Stomach (tissue), 9 donors: ENCODE measurements around the gene IKBKE. TPM values are rescaled to one million over a fixed set of nuclear protein-coding genes. Genes with fewer than 3 reads are reported as not detected.

Source experiments
- DNase-seq, 2 donors: peaks; one replicate each; pipeline versions ENCODE4 v3.0.0 to v3.0.0-alpha.2; 2013 to 2019
- H3K27ac ChIP-seq, 5 donors: fragments of 200-600 bp in 4 of 5; sonication (generic) in 4 of 5; one replicate each; pipeline ENCODE4 v1.5.1; 2013 to 2019; ENCODE audit warnings: mild to moderate bottlenecking in 1 of 5, moderate library complexity in 1 of 5
- H3K27me3 ChIP-seq, 3 donors: fragments of 200-600 bp; sonication (generic); one replicate each; pipeline ENCODE4 v1.5.1; 2017 to 2019; ENCODE audit warnings: mixed run types in 1 of 3
- H3K36me3 ChIP-seq, 4 donors: fragments of 200-600 bp; sonication (generic); 1 replicate in 3 of 4; 2 replicates in 1 of 4; pipeline ENCODE4 v1.5.1; 2016 to 2019
- H3K4me1 ChIP-seq, 4 donors: fragments of 200-600 bp; sonication (generic); one replicate each; pipeline ENCODE4 v1.5.1; 2016 to 2019
- H3K4me3 ChIP-seq, 4 donors: fragments of 200-600 bp; sonication (generic) in 3 of 4; one replicate each; pipeline ENCODE4 v1.5.1; 2016 to 2019; ENCODE audit warnings: mild to moderate bottlenecking in 1 of 4
- H3K9me3 ChIP-seq, 4 donors: fragments of 200-600 bp; sonication (generic); one replicate each; pipeline ENCODE4 v1.5.1; 2016 to 2019
- EP300 ChIP-seq: sonication (generic); formaldehyde crosslinking; IDR thresholded peaks from one replicate; pipeline ENCODE4 v1.6.1; 2017; ENCODE audit warnings: antibody characterized with exemption
- POLR2A ChIP-seq, 4 donors: fragments of 450-650 bp; IDR thresholded peaks; one replicate each; pipeline ENCODE4 v1.6.1; 2016; ENCODE audit warnings: antibody characterized with exemption in 4 of 4, control low read depth in 2 of 4, mild to moderate bottlenecking in 1 of 4, moderate library complexity in 1 of 4
- POLR2AphosphoS5 ChIP-seq, 3 donors: sonication (generic); formaldehyde crosslinking; IDR thresholded peaks; one replicate each; pipeline ENCODE4 v1.6.1; 2016; ENCODE audit warnings: antibody characterized with exemption in 3 of 3
- WGBS, 5 donors: extraction: QIAGEN DNeasy Blood & Tissue Kit in 3 of 5; methylation state at CpG; one replicate each; pipeline versions ENCODE4 v1.1.5 to v1.1.7; 2013 to 2018; 5-methylcytosine and 5-hydroxymethylcytosine counted together
- intact Hi-C: fragments of 100-400 bp; cut with DNase I; formaldehyde crosslinking; loops from one replicate; pipeline ENCODE4 v1.15.1; 2023; ENCODE audit warnings: low total_unique reads
- polyA plus RNA-seq, 3 donors: library from polyadenylated mRNA; stranded (reverse); fragments of 200-250 nt; gene quantifications; one replicate each; pipeline ENCODE4 v1.2.3, GENCODE V29; 2013
- total RNA-seq, 5 donors: library from RNA; depleted of rRNA; stranded (reverse); fragments of >200 nt; gene quantifications; one replicate each; pipeline versions ENCODE4 v1.1.0 to v1.2.3, GENCODE V29; 2014 to 2016
- TF ChIP-seq, protein P1 (sequence below), 7 experiments: fragments of 450-650 bp in 4 of 7; fragments of 200-600 bp in 3 of 7; sonication (generic) in 3 of 7; IDR thresholded peaks; one replicate each; pipeline ENCODE4 v1.5.1; 2016 to 2019; ENCODE audit warnings: antibody characterized with exemption in 7 of 7, control low read depth in 2 of 7, mild to moderate bottlenecking in 1 of 7
- donor health status: healthy with polysubstance abuse.
- donor health status: Bipolar disorder and iron deficiency.
- donor health status: healthy.

IKBKE gene
- total and polyA plus RNA-seq, 8 donors, result 4.9 to 49.6 (median 7.8) TPM

DNA sequence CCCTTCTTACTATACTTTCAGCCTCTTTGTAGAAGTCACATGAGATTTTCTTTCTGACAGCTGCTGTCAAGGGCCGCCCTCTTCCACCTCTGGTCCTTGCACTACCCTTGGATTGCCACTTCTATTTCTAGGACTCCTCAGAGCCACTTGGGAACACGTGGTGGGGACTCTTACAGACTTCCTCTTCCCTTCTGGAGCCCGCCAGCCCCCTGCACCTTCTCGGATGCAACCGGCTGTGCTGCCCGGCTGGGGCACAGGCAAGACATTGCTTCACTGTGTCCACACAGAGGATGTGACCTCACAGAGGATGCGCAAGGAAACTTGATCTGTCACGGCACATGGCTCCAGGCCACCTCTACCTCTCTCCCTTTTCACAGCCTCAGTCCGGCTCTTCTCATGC, 2.4 kb upstream of the IKBKE start:
- TF ChIP-seq, protein P1, sequence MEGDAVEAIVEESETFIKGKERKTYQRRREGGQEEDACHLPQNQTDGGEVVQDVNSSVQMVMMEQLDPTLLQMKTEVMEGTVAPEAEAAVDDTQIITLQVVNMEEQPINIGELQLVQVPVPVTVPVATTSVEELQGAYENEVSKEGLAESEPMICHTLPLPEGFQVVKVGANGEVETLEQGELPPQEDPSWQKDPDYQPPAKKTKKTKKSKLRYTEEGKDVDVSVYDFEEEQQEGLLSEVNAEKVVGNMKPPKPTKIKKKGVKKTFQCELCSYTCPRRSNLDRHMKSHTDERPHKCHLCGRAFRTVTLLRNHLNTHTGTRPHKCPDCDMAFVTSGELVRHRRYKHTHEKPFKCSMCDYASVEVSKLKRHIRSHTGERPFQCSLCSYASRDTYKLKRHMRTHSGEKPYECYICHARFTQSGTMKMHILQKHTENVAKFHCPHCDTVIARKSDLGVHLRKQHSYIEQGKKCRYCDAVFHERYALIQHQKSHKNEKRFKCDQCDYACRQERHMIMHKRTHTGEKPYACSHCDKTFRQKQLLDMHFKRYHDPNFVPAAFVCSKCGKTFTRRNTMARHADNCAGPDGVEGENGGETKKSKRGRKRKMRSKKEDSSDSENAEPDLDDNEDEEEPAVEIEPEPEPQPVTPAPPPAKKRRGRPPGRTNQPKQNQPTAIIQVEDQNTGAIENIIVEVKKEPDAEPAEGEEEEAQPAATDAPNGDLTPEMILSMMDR (IDR thresholded peaks at IDR 0.05), result no peak
- no peak for TF ChIP-seq POLR2A (IDR thresholded peaks at IDR 0.05)
- TF ChIP-seq EP300, result no peak
- no peak for TF ChIP-seq POLR2AphosphoS5 (IDR thresholded peaks at IDR 0.05)
- peaks cover 0 to 20% (median 0%) of the 10 kb centered on the region in 3 donors for H3K27me3 ChIP-seq
- H3K27ac ChIP-seq, result peak overlapping the region in 1 of 5 donors; percentile 43
- H3K4me1 ChIP-seq, result peaks cover 32 to 44% (median 40%) of the 10 kb centered on the region in 4 donors
- peaks cover 0 to 11% (median 3%) of the 10 kb centered on the region in 4 donors for H3K36me3 ChIP-seq
- intact Hi-C loops, result no loop called here
- no peak overlapping the region for H3K4me3 ChIP-seq
- peak; percentile 50 to 52 for DNase-seq
- H3K9me3 ChIP-seq, result no peaks in the 10 kb centered on the region
- 48 to 74% (median 62%) methylated on average over 9 of the region's 9 CpGs for WGBS, 5 donors

DNA sequence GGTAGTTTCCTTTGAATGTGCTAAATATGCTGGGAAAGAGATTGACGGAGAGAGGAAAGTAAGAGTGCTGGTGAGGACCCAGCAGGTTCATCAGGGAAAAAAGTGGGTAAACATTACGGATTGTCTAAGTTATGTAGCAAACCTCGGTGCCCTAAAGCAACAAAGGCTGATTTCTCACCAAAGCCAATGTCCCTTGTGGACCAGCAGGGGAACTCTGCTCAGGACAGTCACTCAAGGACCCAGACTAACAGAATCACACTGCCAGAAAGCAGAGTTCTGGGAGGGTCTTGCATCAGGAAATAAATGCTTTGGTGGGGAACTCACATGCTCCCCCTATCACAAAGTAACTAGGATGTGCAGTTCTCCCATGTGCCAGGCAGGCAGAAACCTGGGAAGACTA, 1.7 kb upstream of the IKBKE start:
- Histone ChIP-seq H3K9me3 (no peaks in the 10 kb centered on the region), H3K27me3 (peaks cover 0 to 20% (median 0%) of the 10 kb centered on the region in 3 donors), H3K4me1 (peaks cover 32 to 48% (median 42%) of the 10 kb centered on the region in 4 donors), H3K27ac (peak overlapping the region in 1 of 5 donors; percentile 43), H3K4me3 (no peak overlapping the region), H3K36me3 (peaks cover 0 to 9% (median 4%) of the 10 kb centered on the region in 4 donors)
- 45 to 72% (median 63%) methylated on average over 3 of the region's 3 CpGs for WGBS, 5 donors
- TF ChIP-seq EP300, result no peak
- no peak for TF ChIP-seq POLR2AphosphoS5 (IDR thresholded peaks at IDR 0.05)
- TF ChIP-seq, protein P1 (IDR thresholded peaks at IDR 0.05), result no peak
- no peak for TF ChIP-seq POLR2A (IDR thresholded peaks at IDR 0.05)
- no peak for DNase-seq
- intact Hi-C loops, result no loop called here

DNA sequence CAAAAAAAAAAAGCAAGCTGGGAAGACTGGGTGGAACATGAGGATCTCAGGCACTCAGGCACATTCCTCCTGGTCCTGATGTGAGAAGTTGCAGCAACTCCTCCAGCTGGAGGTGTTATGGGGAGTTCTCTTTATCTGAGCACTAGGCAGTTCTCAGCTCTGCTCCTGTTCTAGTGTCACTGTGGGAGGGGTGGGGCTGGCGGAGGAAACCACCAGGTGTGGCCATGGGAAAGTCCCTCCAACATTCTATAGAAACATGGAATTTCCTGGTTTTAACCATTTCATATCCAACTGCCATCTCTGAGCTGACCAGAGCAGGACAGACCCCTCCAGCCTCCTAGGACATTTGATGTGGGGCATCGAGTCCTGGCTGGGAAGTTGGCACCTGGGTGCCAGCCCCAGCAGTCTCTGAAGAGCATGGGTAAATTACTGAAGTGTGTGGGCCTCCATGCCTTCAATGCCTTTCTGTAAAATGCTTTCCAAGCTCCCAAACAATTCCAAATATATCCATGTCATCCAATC, 804 bp upstream of the IKBKE start:
- peak overlapping the region in 2 of 4 donors; percentile 57 to 82 for H3K4me3 ChIP-seq
- TF ChIP-seq EP300 (no peak), POLR2AphosphoS5 (IDR thresholded peaks at IDR 0.05) (no peak), POLR2A (IDR thresholded peaks at IDR 0.05) (no peak)
- peak overlapping the region in 4 of 5 donors; percentile 16 to 89 (median 78) for H3K27ac ChIP-seq
- peaks cover 0 to 20% (median 0%) of the 10 kb centered on the region in 3 donors for H3K27me3 ChIP-seq
- DNase-seq, result peak; percentile 41 to 43
- peaks cover 32 to 48% (median 42%) of the 10 kb centered on the region in 4 donors for H3K4me1 ChIP-seq
- WGBS, 5 donors, result 19 to 49% (median 41%) methylated on average over 2 of the region's 2 CpGs
- peaks cover 5 to 15% (median 8%) of the 10 kb centered on the region in 4 donors for H3K36me3 ChIP-seq
- H3K9me3 ChIP-seq, result no peaks in the 10 kb centered on the region
- intact Hi-C loops, result no loop called here

DNA sequence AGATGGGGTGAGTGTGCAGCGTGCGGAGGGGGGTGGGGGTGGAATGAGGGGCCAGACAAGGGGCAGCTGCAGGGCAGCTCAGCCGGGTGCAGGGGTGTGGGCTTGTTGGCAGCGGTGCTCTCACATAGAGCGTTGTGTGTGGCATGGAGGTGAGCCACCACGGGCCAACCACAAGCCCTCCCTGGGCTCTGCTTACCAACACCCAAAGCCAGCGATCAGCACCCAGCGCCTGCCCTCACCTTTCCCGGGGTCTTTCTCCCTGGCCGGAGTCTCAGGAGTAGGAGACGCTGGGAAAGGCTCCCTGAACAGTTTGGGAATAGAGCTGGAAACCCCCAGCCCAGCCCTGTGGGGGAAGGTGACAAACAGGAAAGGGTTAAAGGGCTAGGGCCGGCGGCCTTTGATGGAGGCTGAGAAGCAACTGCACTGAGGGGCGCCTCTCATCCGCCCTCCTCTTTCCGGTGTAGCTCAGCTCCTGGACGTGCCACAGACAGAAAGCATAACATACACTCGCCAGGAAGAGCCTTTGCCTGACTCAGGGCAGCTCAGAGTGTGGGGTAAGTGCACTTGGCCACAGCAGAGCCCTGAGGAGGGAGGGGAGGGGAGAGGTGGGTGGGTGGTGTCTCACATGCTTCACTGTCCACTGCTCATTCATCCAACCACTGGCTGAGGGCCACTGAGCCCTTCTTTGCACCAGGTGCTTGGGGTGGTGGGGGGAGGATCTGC, 577 bp downstream of the IKBKE start:
- Histone ChIP-seq H3K9me3 (no peaks in the 10 kb centered on the region), H3K4me1 (peaks cover 32 to 48% (median 42%) of the 10 kb centered on the region in 4 donors), H3K27me3 (peaks cover 0 to 20% (median 0%) of the 10 kb centered on the region in 3 donors), H3K4me3 (peak overlapping the region; percentile 57 to 82 (median 78)), H3K36me3 (peaks cover 8 to 27% (median 21%) of the 10 kb centered on the region in 4 donors), H3K27ac (peak overlapping the region; percentile 45 to 89 (median 75))
- TF ChIP-seq POLR2A (IDR thresholded peaks at IDR 0.05) (no peak), POLR2AphosphoS5 (IDR thresholded peaks at IDR 0.05) (peak in 1 of 3 donors; percentile 37)
- DNase-seq, result peak; percentile 38 to 65
- WGBS, 5 donors, result 0 to 3% (median 1%) methylated on average over 15 to 18 of the region's 18 CpGs
- intact Hi-C loops, result no loop called here

DNA sequence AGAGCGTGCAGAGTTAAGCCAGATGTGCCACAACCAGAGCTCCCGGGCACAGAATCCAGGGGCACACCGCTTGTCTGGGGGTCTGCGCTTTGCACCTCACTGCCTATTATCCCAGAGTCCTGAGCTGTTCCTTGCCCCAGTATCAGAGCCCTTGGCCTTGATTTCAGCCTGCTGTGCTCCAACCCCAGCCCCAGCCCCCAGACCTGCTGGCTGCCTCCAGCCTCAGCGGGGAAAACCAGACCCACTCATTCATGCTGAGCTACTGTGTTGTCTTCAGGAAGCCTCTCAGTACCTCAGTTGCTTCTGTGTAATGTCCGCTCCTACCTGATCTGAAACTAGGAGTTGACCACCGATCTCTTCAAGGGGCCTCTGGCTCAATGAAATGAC, 1.1 kb downstream of the IKBKE start:
- 53 to 63% (median 60%) methylated on average over 7 of the region's 7 CpGs for WGBS, 5 donors
- intact Hi-C loops, result no loop called here

More for the DNA sequence above, 1.1 kb downstream of the IKBKE start:
- peaks cover 32 to 48% (median 42%) of the 10 kb centered on the region in 4 donors for H3K4me1 ChIP-seq
- DNase-seq, result no peak
- no peaks in the 10 kb centered on the region for H3K9me3 ChIP-seq
- H3K27ac ChIP-seq, result peak overlapping the region in 3 of 5 donors; percentile 71 to 89 (median 75)
- H3K4me3 ChIP-seq, result peak overlapping the region; percentile 57 to 82 (median 78)
- H3K36me3 ChIP-seq, result peaks cover 14 to 32% (median 27%) of the 10 kb centered on the region in 4 donors
- TF ChIP-seq EP300 (no peak), POLR2A (IDR thresholded peaks at IDR 0.05) (no peak), POLR2AphosphoS5 (IDR thresholded peaks at IDR 0.05) (no peak)
- TF ChIP-seq, protein P1 (IDR thresholded peaks at IDR 0.05), result no peak
- H3K27me3 ChIP-seq, result peaks cover 0 to 20% (median 0%) of the 10 kb centered on the region in 3 donors
